ENCODE measurements around the gene OR10H3.

The OR10H3 gene, protein sequence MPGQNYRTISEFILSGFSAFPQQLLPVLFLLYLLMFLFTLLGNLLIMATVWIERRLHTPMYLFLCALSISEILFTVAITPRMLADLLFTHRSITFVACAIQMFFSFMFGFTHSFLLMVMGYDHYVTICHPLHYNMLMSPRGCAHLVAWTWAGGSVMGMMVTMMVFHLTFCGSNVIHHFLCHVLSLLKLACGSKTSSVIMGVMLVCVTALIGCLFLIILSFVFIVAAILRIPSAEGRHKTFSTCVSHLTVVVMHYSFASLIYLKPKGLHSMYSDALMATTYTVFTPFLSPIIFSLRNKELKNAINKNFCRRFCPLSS

GRCh38 chr19:15737722-15738121, at the start of gene OR10H3:
TSS of gene OR10H3 (plus strand) at chr19:15737985. CDS start at chr19:15741393, 3,408 bp downstream.
- no peaks in the 10 kb centered on the region for H3K4me1 ChIP-seq (ENCODE audit: control insufficient read depth, insufficient read depth, low read length)
- no peak within 1 kb of the TSS for H3K9ac ChIP-seq (ENCODE audit: low read length in 2 of 2)
- H3K27ac ChIP-seq (ENCODE audit: low read length), result no peak within 1 kb of the TSS
- H3K4me3 ChIP-seq (ENCODE audit: low read length in 2 of 2), result no peak within 1 kb of the TSS
- peaks cover 8 to 9% of the 10 kb centered on the region in 2 donors for H3K9me3 ChIP-seq (ENCODE audit: control insufficient read depth in 2 of 2, low read length in 2 of 2)
- no peaks in the 10 kb centered on the region for H3K36me3 ChIP-seq (ENCODE audit: control insufficient read depth in 2 of 2, insufficient read depth in 2 of 2, low read length in 2 of 2)
- H3K27me3 ChIP-seq (ENCODE audit: control insufficient read depth in 1 of 2, insufficient read depth in 2 of 2, low read length in 2 of 2), result no peaks in the 10 kb centered on the region

DNA sequence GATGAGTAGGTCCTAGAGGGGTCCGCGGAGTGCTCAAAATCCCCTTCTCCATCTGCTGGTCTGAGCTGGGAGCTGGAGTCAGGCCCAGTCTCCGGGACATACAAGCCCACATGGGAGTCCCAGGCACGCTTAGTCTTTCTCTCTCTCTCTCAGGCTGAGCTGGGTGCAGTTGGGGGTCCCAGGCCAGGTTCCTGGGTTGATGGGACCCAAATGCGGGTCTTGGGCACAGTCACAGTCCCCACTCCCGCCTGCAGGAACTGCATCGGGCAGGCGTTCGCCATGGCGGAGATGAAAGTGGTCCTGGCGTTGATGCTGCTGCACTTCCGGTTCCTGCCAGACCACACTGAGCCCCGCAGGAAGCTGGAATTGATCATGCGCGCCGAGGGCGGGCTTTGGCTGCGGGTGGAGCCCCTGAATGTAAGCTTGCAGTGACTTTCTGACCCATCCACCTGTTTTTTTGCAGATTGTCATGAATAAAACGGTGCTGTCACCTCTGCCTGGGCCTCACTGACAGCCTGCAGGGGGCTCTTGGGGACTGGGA, 41.1 kb upstream of the OR10H3 start:
- Histone ChIP-seq H3K4me1 (ENCODE audit: control insufficient read depth, insufficient read depth, low read length) (no peaks in the 10 kb centered on the region), H3K27ac (ENCODE audit: low read length) (no peak overlapping the region), H3K4me3 (ENCODE audit: low read length in 2 of 2) (no peak overlapping the region), H3K27me3 (ENCODE audit: control insufficient read depth in 1 of 2, insufficient read depth in 2 of 2, low read length in 2 of 2) (peaks cover 0 to 2% of the 10 kb centered on the region in 2 donors), H3K36me3 (ENCODE audit: control insufficient read depth in 2 of 2, insufficient read depth in 2 of 2, low read length in 2 of 2) (no peaks in the 10 kb centered on the region), H3K9ac (ENCODE audit: low read length in 2 of 2) (no peak overlapping the region), H3K9me3 (ENCODE audit: control insufficient read depth in 2 of 2, low read length in 2 of 2) (no peaks in the 10 kb centered on the region)

- H3K27me3 ChIP-seq (ENCODE audit: control insufficient read depth in 1 of 2, insufficient read depth in 2 of 2, low read length in 2 of 2), result no peaks in the 10 kb centered on the region
- H3K9ac ChIP-seq (ENCODE audit: low read length in 2 of 2), result no peak overlapping the region
- H3K36me3 ChIP-seq (ENCODE audit: control insufficient read depth in 2 of 2, insufficient read depth in 2 of 2, low read length in 2 of 2), result no peaks in the 10 kb centered on the region
- no peak overlapping the region for H3K4me3 ChIP-seq (ENCODE audit: low read length in 2 of 2)
- no peak overlapping the region for H3K27ac ChIP-seq (ENCODE audit: low read length)
- no peaks in the 10 kb centered on the region for H3K9me3 ChIP-seq (ENCODE audit: control insufficient read depth in 2 of 2, low read length in 2 of 2)
- H3K4me1 ChIP-seq (ENCODE audit: control insufficient read depth, insufficient read depth, low read length), result peaks cover 16% of the 10 kb centered on the region
These were observed 35.8 kb upstream of the OR10H3 start for GRCh38 chr19:15701757-15702533.

GRCh38 chr19:15702534-15702930, 35.3 kb upstream of the OR10H3 start:
- Histone ChIP-seq H3K36me3 (ENCODE audit: control insufficient read depth in 2 of 2, insufficient read depth in 2 of 2, low read length in 2 of 2) (no peaks in the 10 kb centered on the region), H3K27me3 (ENCODE audit: control insufficient read depth in 1 of 2, insufficient read depth in 2 of 2, low read length in 2 of 2) (no peaks in the 10 kb centered on the region), H3K4me1 (ENCODE audit: control insufficient read depth, insufficient read depth, low read length) (peaks cover 16% of the 10 kb centered on the region), H3K9ac (ENCODE audit: low read length in 2 of 2) (no peak overlapping the region), H3K27ac (ENCODE audit: low read length) (no peak overlapping the region), H3K9me3 (ENCODE audit: control insufficient read depth in 2 of 2, low read length in 2 of 2) (no peaks in the 10 kb centered on the region), H3K4me3 (ENCODE audit: low read length in 2 of 2) (peak overlapping the region; percentile 4 to 15)

DNA sequence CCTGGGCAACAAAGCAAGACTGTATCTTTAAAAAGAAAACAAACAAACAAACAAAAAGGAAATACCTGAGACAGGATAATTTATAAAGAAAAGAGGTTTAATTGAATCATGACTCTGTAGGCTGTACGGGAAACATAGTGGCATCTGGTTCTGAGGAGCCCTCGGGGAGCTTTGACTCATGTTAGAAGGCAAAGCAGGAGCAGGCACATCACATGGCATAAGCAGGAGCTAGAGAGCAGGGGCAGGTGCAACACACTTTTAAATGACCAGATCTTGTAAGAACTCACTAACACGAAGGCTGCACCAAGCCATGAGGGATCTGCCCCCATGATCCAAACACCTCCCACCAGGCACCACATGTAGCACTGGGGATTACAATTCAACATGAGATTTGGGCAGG, 23.1 kb upstream of the OR10H3 start:
- no peaks in the 10 kb centered on the region for H3K9me3 ChIP-seq (ENCODE audit: control insufficient read depth in 2 of 2, low read length in 2 of 2)
- no peak overlapping the region for H3K27ac ChIP-seq (ENCODE audit: low read length)
- no peaks in the 10 kb centered on the region for H3K4me1 ChIP-seq (ENCODE audit: control insufficient read depth, insufficient read depth, low read length)

DNA sequence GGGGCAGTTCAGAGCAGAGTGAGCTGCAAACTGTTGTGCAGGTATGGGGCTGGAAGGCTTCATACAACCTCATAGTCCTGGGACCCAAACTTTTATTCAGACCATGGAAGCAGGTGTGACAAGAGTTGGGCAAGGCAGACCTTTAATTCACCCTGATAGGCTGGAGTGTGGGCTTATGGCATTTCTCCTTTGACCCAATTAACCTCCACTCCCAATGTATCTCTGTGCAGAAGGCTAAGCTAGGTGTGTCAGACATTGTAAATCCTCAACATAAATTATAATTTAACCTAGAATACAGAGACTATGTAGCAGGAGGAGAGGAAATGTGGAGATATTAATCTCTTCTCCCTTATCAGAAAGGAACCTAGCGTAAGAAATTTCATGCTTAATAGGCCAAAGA, 22.1 kb upstream of the OR10H3 start:
- no peaks in the 10 kb centered on the region for H3K4me1 ChIP-seq (ENCODE audit: control insufficient read depth, insufficient read depth, low read length)
- no peaks in the 10 kb centered on the region for H3K9me3 ChIP-seq (ENCODE audit: control insufficient read depth in 2 of 2, low read length in 2 of 2)
- H3K27ac ChIP-seq (ENCODE audit: low read length), result no peak overlapping the region
- H3K4me3 ChIP-seq (ENCODE audit: low read length in 2 of 2), result no peak overlapping the region
- H3K27me3 ChIP-seq (ENCODE audit: control insufficient read depth in 1 of 2, insufficient read depth in 2 of 2, low read length in 2 of 2), result peaks cover 9 to 15% of the 10 kb centered on the region in 2 donors
- H3K36me3 ChIP-seq (ENCODE audit: control insufficient read depth in 2 of 2, insufficient read depth in 2 of 2, low read length in 2 of 2), result no peaks in the 10 kb centered on the region
- no peak overlapping the region for H3K9ac ChIP-seq (ENCODE audit: low read length in 2 of 2)

More for the DNA sequence above, 23.1 kb upstream of the OR10H3 start:
- H3K36me3 ChIP-seq (ENCODE audit: control insufficient read depth in 2 of 2, insufficient read depth in 2 of 2, low read length in 2 of 2), result no peaks in the 10 kb centered on the region
- no peak overlapping the region for H3K9ac ChIP-seq (ENCODE audit: low read length in 2 of 2)
- no peak overlapping the region for H3K4me3 ChIP-seq (ENCODE audit: low read length in 2 of 2)
- H3K27me3 ChIP-seq (ENCODE audit: control insufficient read depth in 1 of 2, insufficient read depth in 2 of 2, low read length in 2 of 2), result peaks cover 9 to 15% of the 10 kb centered on the region in 2 donors

GRCh38 chr19:15717809-15718208, 20.0 kb upstream of the OR10H3 start:
- H3K9me3 ChIP-seq (ENCODE audit: control insufficient read depth in 2 of 2, low read length in 2 of 2), result no peaks in the 10 kb centered on the region
- H3K36me3 ChIP-seq (ENCODE audit: control insufficient read depth in 2 of 2, insufficient read depth in 2 of 2, low read length in 2 of 2), result no peaks in the 10 kb centered on the region
- no peak overlapping the region for H3K9ac ChIP-seq (ENCODE audit: low read length in 2 of 2)
- no peak overlapping the region for H3K4me3 ChIP-seq (ENCODE audit: low read length in 2 of 2)
- H3K27me3 ChIP-seq (ENCODE audit: control insufficient read depth in 1 of 2, insufficient read depth in 2 of 2, low read length in 2 of 2), result peaks cover 9 to 18% of the 10 kb centered on the region in 2 donors
- H3K4me1 ChIP-seq (ENCODE audit: control insufficient read depth, insufficient read depth, low read length), result no peaks in the 10 kb centered on the region
- H3K27ac ChIP-seq (ENCODE audit: low read length), result no peak overlapping the region

DNA sequence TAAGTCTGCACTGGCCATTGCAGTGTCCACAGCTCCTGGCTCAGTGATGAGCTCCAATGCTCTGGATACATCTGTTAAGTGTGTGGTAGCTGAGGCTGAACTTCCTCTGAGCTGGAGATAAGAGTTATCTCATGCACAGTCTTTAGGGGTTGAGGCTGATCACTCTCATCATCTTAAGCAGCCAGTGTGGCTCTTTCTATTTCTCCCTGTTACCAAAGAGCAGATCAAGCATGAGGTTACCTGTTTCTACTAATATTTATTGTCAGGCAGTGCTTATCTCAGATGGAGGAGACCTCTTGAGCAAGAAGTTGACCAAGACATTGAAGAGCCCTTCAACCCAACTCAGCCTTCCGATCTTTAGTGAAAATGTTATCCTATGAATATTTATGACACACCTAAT, 16.5 kb upstream of the OR10H3 start:
- H3K9ac ChIP-seq (ENCODE audit: low read length in 2 of 2), result no peak overlapping the region
- no peaks in the 10 kb centered on the region for H3K9me3 ChIP-seq (ENCODE audit: control insufficient read depth in 2 of 2, low read length in 2 of 2)
- no peak overlapping the region for H3K4me3 ChIP-seq (ENCODE audit: low read length in 2 of 2)
- no peaks in the 10 kb centered on the region for H3K4me1 ChIP-seq (ENCODE audit: control insufficient read depth, insufficient read depth, low read length)
- peaks cover 14 to 25% of the 10 kb centered on the region in 2 donors for H3K27me3 ChIP-seq (ENCODE audit: control insufficient read depth in 1 of 2, insufficient read depth in 2 of 2, low read length in 2 of 2)
- H3K36me3 ChIP-seq (ENCODE audit: control insufficient read depth in 2 of 2, insufficient read depth in 2 of 2, low read length in 2 of 2), result no peaks in the 10 kb centered on the region
- no peak overlapping the region for H3K27ac ChIP-seq (ENCODE audit: low read length)

- no peaks in the 10 kb centered on the region for H3K4me1 ChIP-seq (ENCODE audit: control insufficient read depth, insufficient read depth, low read length)
- no peak overlapping the region for H3K9ac ChIP-seq (ENCODE audit: low read length in 2 of 2)
- H3K36me3 ChIP-seq (ENCODE audit: control insufficient read depth in 2 of 2, insufficient read depth in 2 of 2, low read length in 2 of 2), result no peaks in the 10 kb centered on the region
- H3K9me3 ChIP-seq (ENCODE audit: control insufficient read depth in 2 of 2, low read length in 2 of 2), result no peaks in the 10 kb centered on the region
- peaks cover 8 to 14% of the 10 kb centered on the region in 2 donors for H3K27me3 ChIP-seq (ENCODE audit: control insufficient read depth in 1 of 2, insufficient read depth in 2 of 2, low read length in 2 of 2)
- H3K27ac ChIP-seq (ENCODE audit: low read length), result no peak overlapping the region
- H3K4me3 ChIP-seq (ENCODE audit: low read length in 2 of 2), result no peak overlapping the region
These were observed 14.8 kb upstream of the OR10H3 start for GRCh38 chr19:15722956-15723355.

- Histone ChIP-seq H3K27ac (ENCODE audit: low read length) (no peak within 1 kb of the TSS), H3K9ac (ENCODE audit: low read length in 2 of 2) (no peak within 1 kb of the TSS), H3K4me3 (ENCODE audit: low read length in 2 of 2) (no peak within 1 kb of the TSS), H3K36me3 (ENCODE audit: control insufficient read depth in 2 of 2, insufficient read depth in 2 of 2, low read length in 2 of 2) (no peaks in the 10 kb centered on the region), H3K9me3 (ENCODE audit: control insufficient read depth in 2 of 2, low read length in 2 of 2) (peaks cover 3 to 4% of the 10 kb centered on the region in 2 donors), H3K27me3 (ENCODE audit: control insufficient read depth in 1 of 2, insufficient read depth in 2 of 2, low read length in 2 of 2) (peaks cover 12 to 15% of the 10 kb centered on the region in 2 donors), H3K4me1 (ENCODE audit: control insufficient read depth, insufficient read depth, low read length) (no peaks in the 10 kb centered on the region)
These were observed 10.1 kb upstream of the OR10H3 start, which contains the start of gene OR10H2 for GRCh38 chr19:15727724-15728123. TSS of gene OR10H2 (plus strand) at chr19:15728024. CDS start at chr19:15728044, 20 bp downstream.
